ENCODE results near the gene JARID2. TPM values are rescaled to one million over a fixed set of nuclear protein-coding genes. Genes with fewer than 3 reads are reported as not detected.

The JARID2 gene
- polyA plus RNA-seq, 1 donor (not counting 4 experiments of a cell fraction or from before 2014, with no cell fraction given): 11.0 TPM

DNA sequence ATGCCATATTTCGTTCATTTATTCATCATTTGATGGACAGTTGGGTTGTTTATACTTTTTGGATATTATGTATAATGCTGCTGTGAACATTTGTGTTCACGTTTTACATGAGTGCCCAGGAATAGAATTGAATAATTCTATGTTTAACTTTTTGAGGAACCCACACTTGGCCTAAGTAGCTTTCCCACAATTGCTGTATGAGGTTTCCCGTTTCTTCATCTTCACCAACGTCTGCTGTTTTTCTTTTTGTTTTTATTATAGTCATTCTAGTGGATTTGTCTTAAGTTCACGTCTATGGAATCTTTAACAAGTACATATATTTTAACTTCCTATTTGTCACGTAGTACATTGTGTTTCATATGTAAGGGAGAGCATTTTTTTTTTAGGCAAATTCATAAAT is 110.3 kb downstream of the JARID2 start:
- Histone ChIP-seq H2AFZ (ENCODE audit: control insufficient read depth, low read length) (no peak overlapping the region), H3K9me3 (ENCODE audit: control insufficient read depth, low read depth, low read length) (no peaks in the 10 kb centered on the region), H3K79me2 (ENCODE audit: control insufficient read depth, insufficient read depth, low read length) (peaks cover 94% of the 10 kb centered on the region), H3K9ac (ENCODE audit: control insufficient read depth, extremely low read depth, insufficient read depth, low read length) (no peak overlapping the region), H4K20me1 (ENCODE audit: control insufficient read depth, extremely low read depth, insufficient read depth, low read length) (peaks cover 20% of the 10 kb centered on the region), H3K27me3 (ENCODE audit: control insufficient read depth, extremely low read depth, insufficient read depth, low read length) (no peaks in the 10 kb centered on the region), H3K4me3 (ENCODE audit: control insufficient read depth in 2 of 3, extremely low read depth in 1 of 3, insufficient read depth in 2 of 3, low read depth in 1 of 3, low read length in 3 of 3) (no peak overlapping the region), H3K9me1 (ENCODE audit: control insufficient read depth, extremely low read depth, insufficient read depth, low read length) (peaks cover 8% of the 10 kb centered on the region), H3K4me1 (ENCODE audit: control insufficient read depth, extremely low read depth, insufficient read depth, low read length) (peaks cover 19% of the 10 kb centered on the region), H3K4me2 (ENCODE audit: control insufficient read depth, extremely low read depth, insufficient read depth, low read depth, low read length) (no peak overlapping the region), H3K36me3 (ENCODE audit: control insufficient read depth in 2 of 2, extremely low read depth in 1 of 2, insufficient read depth in 2 of 2, low read length in 2 of 2) (peaks cover 0 to 10% of the 10 kb centered on the region in 2 experiments), H3K27ac (ENCODE audit: control insufficient read depth, insufficient read depth, low read length) (no peak overlapping the region)
- TF ChIP-seq CTCF (optimal IDR thresholded peaks at IDR 0.05 in 1 of 3, IDR thresholded peaks at IDR 0.05 in 1 of 3, conservative IDR thresholded peaks at IDR 0.05 in 1 of 3; ENCODE audit: extremely low read depth in 1 of 3, insufficient read depth in 2 of 3, low read length in 3 of 3) (no peak), EZH2 (IDR thresholded peaks at IDR 0.05; ENCODE audit: low read length) (no peak)
- dilution Hi-C loops (cut with MboI; ENCODE audit: extremely low pct_ligation_motif_present, low sequenced_read_pairs): no loop called here
- FAIRE-seq (no peak), DNase-seq (ENCODE audit: low read depth, low spot score) (no peak)

GRCh38 chr6:15356937-15357336 is 111.1 kb downstream of the JARID2 start:
- Histone ChIP-seq H3K4me1 (ENCODE audit: control insufficient read depth, extremely low read depth, insufficient read depth, low read length) (peaks cover 12% of the 10 kb centered on the region), H3K4me2 (ENCODE audit: control insufficient read depth, extremely low read depth, insufficient read depth, low read depth, low read length) (no peak overlapping the region), H3K9me3 (ENCODE audit: control insufficient read depth, low read depth, low read length) (no peaks in the 10 kb centered on the region), H3K79me2 (ENCODE audit: control insufficient read depth, insufficient read depth, low read length) (peaks cover 94% of the 10 kb centered on the region), H4K20me1 (ENCODE audit: control insufficient read depth, extremely low read depth, insufficient read depth, low read length) (peaks cover 15% of the 10 kb centered on the region), H3K36me3 (ENCODE audit: control insufficient read depth in 2 of 2, extremely low read depth in 1 of 2, insufficient read depth in 2 of 2, low read length in 2 of 2) (peaks cover 0 to 10% of the 10 kb centered on the region in 2 experiments), H3K9ac (ENCODE audit: control insufficient read depth, extremely low read depth, insufficient read depth, low read length) (no peak overlapping the region), H3K4me3 (ENCODE audit: control insufficient read depth in 2 of 3, extremely low read depth in 1 of 3, insufficient read depth in 2 of 3, low read depth in 1 of 3, low read length in 3 of 3) (no peak overlapping the region), H3K9me1 (ENCODE audit: control insufficient read depth, extremely low read depth, insufficient read depth, low read length) (peaks cover 4% of the 10 kb centered on the region), H3K27me3 (ENCODE audit: control insufficient read depth, extremely low read depth, insufficient read depth, low read length) (no peaks in the 10 kb centered on the region), H2AFZ (ENCODE audit: control insufficient read depth, low read length) (no peak overlapping the region), H3K27ac (ENCODE audit: control insufficient read depth, insufficient read depth, low read length) (no peak overlapping the region)
- FAIRE-seq: no peak
- DNase-seq (ENCODE audit: low read depth, low spot score): no peak
- TF ChIP-seq EZH2 (IDR thresholded peaks at IDR 0.05; ENCODE audit: low read length): no peak
- TF ChIP-seq CTCF (optimal IDR thresholded peaks at IDR 0.05 in 1 of 3, IDR thresholded peaks at IDR 0.05 in 1 of 3, conservative IDR thresholded peaks at IDR 0.05 in 1 of 3; ENCODE audit: extremely low read depth in 1 of 3, insufficient read depth in 2 of 3, low read length in 3 of 3): no peak
- dilution Hi-C loops (cut with MboI; ENCODE audit: extremely low pct_ligation_motif_present, low sequenced_read_pairs): no loop called here

Measured in keratinocyte (primary cell).